Frontal cortex (tissue), 4 donors: ENCODE data around the gene ST8SIA2. TPM values are rescaled to one million over a fixed set of nuclear protein-coding genes. Genes with fewer than 3 reads are reported as not detected.
A peak's percentile ranks its signal among the peaks of the same experiment; 100 is the strongest.

Experiments
- DNase-seq, 2 donors: peaks; one replicate each; pipeline ENCODE4 v3.0.0; 2012; ENCODE audit warnings: low spot score in 2 of 2
- FAIRE-seq: peaks from 2 replicates; lab custom pipeline; 2012; peaks lifted over from hg19 to GRCh38; lab: Jason Lieb, UNC
- total RNA-seq: library from RNA; depleted of rRNA; stranded (reverse); fragments of >200 nt; gene quantifications from one replicate; pipeline ENCODE4 v1.2.3, GENCODE V29; 2014
- donor health status: control.
- donor health status: control.
- donor health status: control.

ST8SIA2 gene, protein sequence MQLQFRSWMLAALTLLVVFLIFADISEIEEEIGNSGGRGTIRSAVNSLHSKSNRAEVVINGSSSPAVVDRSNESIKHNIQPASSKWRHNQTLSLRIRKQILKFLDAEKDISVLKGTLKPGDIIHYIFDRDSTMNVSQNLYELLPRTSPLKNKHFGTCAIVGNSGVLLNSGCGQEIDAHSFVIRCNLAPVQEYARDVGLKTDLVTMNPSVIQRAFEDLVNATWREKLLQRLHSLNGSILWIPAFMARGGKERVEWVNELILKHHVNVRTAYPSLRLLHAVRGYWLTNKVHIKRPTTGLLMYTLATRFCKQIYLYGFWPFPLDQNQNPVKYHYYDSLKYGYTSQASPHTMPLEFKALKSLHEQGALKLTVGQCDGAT
- total RNA-seq = 56.3 TPM

- peak; percentile 31 to 47 for DNase-seq
- no peak for FAIRE-seq
Measured at GRCh38 chr15:92393071-92393979, at the start of gene ST8SIA2. Gene ST8SIA2 (plus strand): TSS chr15:92393881. CDS start chr15:92394065, 184 bp downstream.

DNA sequence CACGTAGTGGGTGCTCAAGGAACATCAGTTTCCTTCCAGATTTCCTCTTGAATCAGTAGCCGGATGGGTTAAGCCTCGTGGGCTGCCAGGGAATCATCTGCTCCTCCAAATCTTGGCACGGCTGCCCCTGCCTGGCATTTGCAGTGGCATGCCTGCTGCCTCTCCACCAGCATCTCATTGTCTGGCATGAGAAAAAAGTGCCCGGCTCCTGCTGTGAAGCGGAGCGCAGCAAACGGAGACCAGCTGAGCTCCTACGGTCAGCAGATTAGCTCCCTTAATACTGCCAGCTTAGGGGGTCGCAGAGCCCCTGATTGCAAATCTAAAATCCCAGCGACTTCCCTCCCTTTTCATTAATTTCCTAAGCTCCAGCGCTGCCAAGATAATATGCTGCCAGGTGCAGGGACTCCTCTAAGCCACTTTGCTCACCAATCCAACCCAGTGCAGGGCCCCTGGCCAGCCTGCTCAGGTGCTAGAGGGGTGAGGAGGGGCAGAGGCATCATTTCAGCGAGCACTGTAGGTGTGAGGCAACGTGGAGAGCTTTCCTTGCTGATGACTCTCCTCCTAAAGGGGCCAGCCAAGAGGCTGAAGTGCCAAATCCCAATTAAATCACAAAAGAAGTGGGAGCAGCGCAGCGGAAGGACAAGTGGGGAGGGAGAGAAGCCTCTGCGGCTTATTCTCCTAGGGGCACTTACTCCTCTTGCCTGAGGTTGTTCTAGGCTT, 49.6 kb upstream of the ST8SIA2 start:
- no peak for FAIRE-seq
- DNase-seq = peak; percentile 11 to 35

DNA sequence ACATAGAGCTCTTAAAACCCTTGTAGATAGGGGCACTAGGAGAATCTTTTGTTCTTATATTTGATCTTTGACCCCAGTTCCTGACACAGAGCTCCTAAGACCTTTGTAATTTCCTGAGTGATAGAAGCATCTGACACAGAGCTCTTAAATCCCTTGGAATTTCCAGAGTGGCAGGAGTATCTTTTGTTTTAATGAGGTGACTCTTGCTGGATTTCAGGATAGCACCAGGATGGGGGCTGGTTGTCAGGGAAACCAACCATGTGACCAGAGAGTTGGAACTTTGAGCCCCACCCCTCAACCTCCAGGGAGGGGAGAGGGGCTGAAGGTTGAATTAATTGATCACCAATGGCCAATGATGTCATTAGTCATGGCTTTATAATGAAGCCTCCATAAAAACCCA, 47.6 kb upstream of the ST8SIA2 start:
- FAIRE-seq = no peak
- DNase-seq = no peak

- no peak for FAIRE-seq
Measured at GRCh38 chr15:92355307-92355706, 38.4 kb upstream of the ST8SIA2 start.

GRCh38 chr15:92361321-92362000, 32.2 kb upstream of the ST8SIA2 start:
- no peak for FAIRE-seq
- DNase-seq = no peak

More at GRCh38 chr15:92355307-92355706, 38.4 kb upstream of the ST8SIA2 start:
- DNase-seq = no peak

- FAIRE-seq (no peak), DNase-seq (no peak)
Measured at GRCh38 chr15:92362001-92362350, 31.7 kb upstream of the ST8SIA2 start.

GRCh38 chr15:92365084-92365483, 28.6 kb upstream of the ST8SIA2 start:
- FAIRE-seq (no peak), DNase-seq (no peak)

DNA sequence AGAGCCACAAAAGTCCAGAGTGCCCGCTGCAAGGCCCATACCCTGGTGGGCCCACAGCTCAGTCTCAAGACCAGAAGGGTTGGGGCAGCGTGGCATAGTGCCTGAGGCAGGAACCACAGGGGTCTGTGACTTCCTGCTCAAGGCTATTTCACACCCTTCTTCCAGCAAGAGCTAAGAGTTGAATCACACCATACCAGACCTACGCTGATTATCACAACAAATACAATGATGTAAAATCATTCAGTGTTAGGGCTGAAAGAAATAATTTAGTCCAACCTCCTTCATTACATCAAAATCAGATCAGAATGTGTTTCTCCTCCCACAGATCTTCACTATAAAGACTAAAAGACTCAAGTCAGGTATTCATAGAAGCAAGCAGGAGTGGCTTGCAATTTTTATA, 27.8 kb upstream of the ST8SIA2 start:
- FAIRE-seq = no peak
- DNase-seq = no peak

DNA sequence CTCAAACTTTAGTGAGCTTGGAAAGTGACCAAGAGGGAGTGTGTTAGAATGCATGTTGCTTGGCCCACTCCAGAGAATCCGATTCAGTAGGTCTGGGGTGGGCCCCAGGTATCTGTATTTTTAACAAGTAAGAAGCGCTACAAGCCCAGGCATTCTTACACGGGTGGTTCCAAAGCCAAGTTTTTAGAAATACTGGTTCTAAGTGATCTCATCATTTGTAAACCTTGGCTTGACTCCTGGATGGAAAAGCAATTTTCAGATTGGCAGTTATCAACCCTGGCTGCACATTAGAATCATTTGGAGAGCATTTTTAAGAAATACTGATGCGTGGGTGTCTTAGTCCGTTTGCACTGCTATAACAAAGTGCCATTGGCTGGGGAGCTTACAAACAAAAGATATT, 27.3 kb upstream of the ST8SIA2 start:
- DNase-seq = no peak
- FAIRE-seq = no peak

GRCh38 chr15:92375057-92375456, 18.6 kb upstream of the ST8SIA2 start:
- FAIRE-seq = no peak
- no peak for DNase-seq

- FAIRE-seq (no peak), DNase-seq (no peak)
Measured at GRCh38 chr15:92376109-92376508, 17.6 kb upstream of the ST8SIA2 start.

DNA sequence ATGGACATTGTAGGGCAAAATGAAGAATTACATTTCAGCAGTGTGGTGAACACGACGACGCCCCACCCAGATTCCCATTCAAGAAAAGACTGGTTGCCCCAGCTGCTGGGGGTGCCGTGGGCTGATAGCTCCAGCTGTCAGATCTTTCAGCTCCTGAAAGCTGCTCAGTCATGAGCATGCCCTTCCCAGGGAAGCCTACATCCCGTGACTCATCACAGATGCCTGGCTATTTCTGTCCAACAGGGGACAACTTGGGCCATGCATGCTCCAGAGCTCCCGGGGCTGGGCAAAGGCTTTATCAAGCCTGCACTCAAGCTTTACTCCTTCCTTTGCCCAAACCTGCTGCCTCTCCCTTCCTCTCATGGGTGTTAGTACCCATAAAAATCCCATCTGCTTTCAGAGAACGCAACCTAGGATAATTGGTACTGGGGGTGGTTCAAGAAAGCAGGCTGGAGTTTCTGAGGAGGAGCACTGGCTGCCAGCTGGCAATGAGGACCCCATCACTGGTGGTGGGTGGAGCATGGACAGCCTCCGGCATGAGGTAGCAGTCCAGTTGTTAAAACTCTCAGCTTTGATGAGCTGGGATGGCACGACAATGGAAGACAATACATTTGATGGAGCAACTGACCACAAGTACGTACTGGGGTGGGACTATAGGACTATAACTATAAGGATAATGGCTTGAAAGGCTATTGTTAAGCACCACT, 16.4 kb upstream of the ST8SIA2 start:
- DNase-seq (no peak), FAIRE-seq (no peak)

DNA sequence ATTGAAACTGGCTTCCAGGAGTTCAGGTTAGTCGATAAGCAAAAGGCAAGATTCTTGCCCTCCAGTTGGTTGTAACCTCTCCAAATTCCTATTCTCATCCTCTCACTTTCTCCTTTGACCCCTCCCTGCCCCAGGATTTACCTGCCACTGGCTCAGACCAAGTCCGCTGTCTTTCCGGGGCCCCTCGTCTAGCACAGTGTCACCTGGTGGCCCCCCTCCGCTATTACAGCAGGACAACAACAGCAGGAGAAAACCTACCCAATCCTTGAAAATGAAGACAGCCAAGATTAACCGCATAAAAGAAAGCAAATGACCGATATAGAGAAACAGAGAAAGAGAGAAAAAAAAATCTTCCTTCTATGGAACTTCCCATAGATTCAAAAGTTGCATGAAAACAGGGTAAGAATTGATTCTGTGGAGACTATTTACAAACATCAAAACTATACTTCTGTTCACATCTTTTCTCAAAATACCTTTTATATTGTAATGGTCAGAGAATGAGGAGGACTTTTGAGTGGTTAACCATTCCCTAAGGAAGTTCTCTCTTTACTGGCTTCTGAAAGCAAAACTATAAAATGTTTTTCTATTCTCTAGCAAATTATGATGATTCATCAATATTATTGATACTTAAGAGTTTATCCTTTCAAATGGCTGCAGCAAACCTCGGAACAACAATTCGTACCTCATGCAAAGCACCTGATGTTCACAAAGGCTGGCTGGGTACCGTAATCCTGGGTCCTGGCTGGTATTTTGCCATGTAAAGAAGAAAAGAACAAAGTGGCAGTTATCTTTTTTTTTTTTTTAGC, 10.0 kb upstream of the ST8SIA2 start:
- FAIRE-seq (no peak), DNase-seq (no peak)

DNA sequence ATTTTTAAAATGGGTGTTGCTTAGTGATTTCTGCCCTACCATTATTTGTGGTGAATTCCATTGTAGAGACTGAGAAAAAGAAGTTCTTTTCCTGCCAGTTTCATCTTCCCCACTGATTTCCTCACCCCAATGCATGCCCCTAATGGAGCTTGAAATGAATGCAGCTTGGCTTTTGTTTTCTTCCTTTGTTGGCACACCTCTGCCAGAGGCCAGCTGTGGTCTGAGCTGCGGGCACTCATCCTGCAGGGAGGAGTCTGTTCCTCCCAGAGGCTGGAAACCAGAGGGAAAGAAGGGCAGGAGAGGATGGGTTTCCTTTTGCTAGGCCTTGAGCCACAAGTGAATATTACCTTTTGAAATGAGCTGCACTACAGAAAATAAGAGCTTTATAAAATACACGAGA, 9.3 kb upstream of the ST8SIA2 start:
- DNase-seq = no peak
- FAIRE-seq = no peak

GRCh38 chr15:92385096-92385495, 8.6 kb upstream of the ST8SIA2 start:
- FAIRE-seq (no peak), DNase-seq (no peak)

DNA sequence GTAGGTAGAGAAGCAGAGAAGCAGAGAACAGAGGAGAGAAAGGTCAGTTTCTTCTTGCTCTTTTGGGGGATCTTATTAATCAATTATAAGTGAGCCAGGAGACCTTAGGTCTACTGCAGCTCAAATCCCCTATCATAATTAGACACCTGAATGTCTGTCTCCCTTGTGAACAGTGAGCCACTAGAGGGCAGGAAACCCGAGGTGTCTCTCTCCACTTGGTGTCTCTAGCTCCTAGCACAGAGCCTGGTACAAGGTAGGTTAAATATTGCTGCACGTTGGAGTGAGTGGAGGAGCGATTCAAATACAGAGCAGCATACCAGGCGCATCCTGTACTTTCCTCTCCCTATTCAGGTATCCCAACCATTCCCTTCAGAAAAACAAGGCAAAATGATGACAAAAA, 2.0 kb upstream of the ST8SIA2 start:
- FAIRE-seq (no peak), DNase-seq (no peak)

DNA sequence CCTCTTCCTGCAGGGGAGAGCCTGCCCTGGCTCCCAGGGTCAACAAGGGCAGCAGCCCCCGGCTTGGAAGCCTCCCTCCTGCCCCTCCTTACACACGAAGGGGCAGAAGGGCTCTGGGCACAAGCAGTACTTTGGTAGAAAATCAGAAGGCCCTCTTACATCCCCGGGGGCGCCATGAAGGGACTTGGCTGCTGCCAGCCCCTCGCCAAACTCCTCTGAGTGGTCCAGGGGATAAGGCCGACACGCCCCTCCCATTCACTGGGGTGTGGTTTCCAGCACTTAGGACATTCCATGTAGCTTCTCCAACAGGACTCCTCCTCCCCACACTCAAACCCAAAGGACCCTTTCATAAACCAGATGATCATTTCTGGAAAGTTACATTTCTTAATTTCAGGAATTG, 1.2 kb upstream of the ST8SIA2 start:
- no peak for FAIRE-seq
- no peak for DNase-seq

DNA sequence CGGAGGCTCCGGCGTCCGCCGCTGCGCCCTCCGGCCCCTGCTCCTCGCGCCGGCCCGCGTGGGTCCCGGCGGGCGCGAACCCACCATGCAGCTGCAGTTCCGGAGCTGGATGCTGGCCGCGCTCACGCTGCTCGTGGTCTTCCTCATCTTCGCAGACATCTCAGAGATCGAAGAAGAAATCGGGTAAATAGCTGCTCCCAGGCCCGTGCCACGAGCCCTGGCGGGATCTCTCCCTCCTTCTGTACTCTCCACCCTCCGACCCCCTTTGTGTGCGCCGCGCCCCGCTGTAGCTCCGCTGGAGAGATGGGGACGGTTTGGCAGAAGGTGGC, 263 bp downstream of the ST8SIA2 start:
- FAIRE-seq = no peak
- DNase-seq = peak in 1 of 2 donors; percentile 12
